Ishikawa (cell line): ENCODE data around the gene TRPM2.

Experiments used
- RAD21 ChIP-seq: IDR thresholded peaks from 2 replicates; pipeline ENCODE4 v1.6.1; 2012; ENCODE audit warnings: low read depth
- TAF1 ChIP-seq: IDR thresholded peaks from 2 replicates; pipeline ENCODE4 v1.6.1; 2012; ENCODE audit warnings: low read depth, mild to moderate bottlenecking
- YY1 ChIP-seq: IDR thresholded peaks from 2 replicates; pipeline ENCODE4 v1.6.1; 2012; ENCODE audit warnings: low read depth

DNA sequence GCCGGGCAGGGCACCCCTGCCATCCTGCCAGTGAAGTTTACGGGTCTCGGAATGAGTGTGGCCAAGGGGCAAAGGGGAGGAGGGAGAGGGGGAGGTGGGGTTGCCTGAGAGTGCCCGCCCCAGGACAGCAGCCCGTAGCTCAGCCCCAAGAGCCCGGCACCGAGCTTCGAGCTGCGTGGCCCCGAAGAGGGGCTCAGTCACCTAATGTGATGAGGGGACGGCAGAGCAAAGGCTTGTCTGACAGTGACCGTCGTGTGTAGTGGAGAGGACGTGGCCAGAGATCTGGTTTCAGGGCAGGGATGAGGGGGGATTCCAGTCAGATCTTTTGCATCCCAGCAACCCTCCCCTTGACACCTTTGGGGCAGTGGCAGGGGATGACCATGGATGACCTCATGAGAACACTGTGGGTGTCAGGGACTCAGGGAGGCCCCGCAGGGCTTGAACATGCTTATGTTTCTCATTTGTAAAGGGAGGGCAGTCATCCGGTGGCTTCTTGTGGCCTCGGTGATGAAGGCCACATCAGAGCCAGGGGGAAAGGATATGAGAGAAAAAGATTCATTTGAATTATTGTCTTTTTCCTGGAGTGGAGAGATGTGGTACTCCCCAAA lies 1.1 kb upstream of the TRPM2 start:
- TF ChIP-seq YY1 (no peak), RAD21 (no peak), TAF1 (no peak)
